Activated CD4-positive, CD25-positive, alpha-beta regulatory T cell (primary cell): ENCODE measurements around the gene SETD1A.

Source experiments
- DNase-seq, 4 experiments: peaks; one replicate each; lab custom pipeline; 2025; lab: John Stamatoyannopoulos, UW

SETD1A gene

DNA sequence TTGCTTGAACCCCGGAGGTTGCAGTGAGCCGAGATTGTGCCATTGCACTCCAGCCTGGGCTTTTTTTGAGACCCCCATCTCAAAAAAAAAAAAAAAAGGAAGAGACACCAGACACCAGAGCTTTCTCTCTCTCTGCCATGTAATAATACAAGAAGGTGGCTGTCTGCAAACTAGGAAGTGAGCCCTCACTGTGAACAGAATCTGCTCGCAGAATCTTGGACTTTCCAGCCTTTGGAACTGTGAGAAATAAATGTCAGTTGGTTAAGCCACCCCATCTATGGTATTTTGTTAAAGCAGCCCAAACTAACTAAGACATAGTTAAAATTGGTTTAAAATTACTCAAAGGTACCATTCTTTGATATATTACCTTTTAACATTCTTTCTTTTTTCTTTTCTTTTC lies 63.0 kb downstream of the SETD1A start:
- no peak for DNase-seq

DNA sequence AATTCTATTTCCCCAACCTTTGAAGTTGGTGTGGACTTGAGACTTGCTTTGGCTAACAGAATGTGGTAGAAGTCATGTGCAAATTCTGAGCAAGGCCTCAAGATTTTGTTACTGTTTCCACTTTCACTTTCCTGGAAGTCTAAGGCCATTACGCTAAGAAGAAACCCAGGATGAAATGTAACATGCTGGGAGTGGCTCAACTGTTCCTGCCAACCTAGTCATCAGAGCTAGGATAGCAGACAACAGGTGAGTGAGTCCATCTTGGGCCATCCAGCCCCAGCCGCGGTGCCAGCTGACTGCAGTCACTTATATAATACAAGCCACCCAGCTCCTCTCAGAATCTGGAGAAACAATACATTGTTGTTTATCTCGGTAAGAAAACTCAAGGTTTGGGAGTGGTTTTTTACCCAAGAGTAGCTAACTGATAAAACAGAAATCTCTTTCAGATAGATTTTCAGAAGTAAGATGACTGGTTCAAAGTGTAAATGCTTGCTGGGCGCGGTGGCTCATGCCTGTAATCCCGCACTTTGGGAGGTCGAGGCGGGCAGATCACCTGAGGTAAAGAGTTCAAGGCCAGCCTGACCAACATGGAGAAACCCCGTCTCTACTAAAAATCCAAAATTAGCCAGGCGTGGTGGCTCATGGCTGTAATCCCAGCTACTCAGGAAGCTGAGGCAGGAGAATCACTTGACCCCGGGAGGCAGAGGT lies 65.1 kb downstream of the SETD1A start:
- no peak for DNase-seq

DNA sequence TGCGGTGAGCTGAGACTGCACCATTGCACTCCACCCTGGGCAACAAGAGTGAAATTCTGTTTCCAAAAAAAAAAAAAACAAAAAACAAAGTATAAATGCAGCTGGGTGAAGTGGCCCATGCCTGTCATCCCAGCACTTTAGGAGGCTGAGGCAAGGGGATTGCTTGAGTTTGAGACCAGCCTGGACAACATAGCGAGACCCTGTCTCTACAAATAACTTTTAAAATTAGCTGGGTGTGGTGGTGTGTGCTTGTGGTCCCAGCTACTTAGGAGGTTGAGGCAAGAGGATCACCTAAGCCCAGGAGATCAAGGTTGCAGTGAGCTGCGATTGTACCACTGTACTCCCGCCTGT lies 65.7 kb downstream of the SETD1A start:
- no peak for DNase-seq

DNA sequence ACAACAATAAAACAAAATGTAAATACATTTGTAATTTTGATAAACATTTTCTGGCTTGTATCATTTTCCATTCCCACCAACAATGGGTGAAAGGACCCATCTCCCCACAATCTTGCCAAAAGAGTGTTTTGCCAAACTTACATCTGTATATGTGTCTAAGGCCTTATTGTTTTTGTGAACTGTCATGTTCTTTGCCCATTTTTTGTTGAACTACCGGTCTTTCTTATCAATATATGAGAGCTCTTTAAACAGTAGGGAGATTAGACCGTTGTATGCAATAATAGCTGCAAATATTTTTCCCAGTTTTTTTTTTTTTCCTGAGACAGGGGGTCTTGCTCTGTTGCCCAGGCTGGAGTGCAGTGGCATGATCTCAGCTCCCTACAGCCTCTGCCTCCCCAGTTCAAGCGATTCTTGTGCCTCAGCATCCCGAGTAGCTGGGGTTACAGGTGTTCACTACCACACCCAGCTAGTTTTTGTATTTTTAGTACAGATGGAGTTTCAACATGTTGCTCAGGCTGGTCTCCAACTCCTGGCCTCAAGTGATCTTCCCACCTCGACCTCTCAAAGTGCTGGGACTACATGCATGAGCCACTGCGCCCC lies 66.2 kb downstream of the SETD1A start:
- no peak for DNase-seq

DNA sequence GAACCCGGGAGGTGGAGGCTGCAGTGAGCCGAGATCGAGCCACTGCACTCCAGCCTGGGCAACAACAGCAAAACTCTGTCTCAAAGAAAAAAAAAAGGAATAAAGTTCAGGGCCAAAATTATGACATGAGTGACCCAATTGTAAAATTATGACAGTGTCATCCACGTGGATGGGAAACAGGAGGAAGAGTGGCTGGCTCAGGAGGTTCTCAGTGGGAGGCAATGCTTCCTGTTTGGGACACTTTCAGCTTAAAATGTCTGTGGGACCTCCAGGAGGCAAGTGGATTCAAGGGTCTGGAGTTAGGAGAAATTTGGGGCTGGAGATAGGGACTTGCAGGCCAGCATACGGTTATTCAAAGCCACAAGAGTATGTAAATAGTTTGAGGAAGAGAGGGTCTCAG lies 67.8 kb downstream of the SETD1A start:
- DNase-seq: no peak

DNA sequence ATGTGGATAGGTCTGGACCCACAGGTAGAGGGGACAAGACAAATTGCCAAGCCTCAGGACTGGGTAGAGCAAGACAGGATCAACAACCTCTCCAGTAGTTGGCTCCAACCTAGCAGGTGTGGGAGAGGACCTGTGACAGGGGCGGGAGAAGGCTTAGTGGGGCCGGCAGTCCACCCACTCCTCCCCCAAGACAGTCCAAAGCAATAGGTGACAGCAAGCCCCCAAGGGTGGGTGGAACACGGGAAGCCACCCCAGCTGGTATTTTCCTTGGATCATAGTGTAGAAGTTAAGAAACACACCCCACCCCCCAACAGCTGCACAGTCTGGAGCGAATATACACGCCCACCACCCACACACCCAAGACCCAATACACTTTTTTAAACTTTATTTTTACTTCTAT lies 71.7 kb downstream of the SETD1A start:
- DNase-seq: no peak

DNA sequence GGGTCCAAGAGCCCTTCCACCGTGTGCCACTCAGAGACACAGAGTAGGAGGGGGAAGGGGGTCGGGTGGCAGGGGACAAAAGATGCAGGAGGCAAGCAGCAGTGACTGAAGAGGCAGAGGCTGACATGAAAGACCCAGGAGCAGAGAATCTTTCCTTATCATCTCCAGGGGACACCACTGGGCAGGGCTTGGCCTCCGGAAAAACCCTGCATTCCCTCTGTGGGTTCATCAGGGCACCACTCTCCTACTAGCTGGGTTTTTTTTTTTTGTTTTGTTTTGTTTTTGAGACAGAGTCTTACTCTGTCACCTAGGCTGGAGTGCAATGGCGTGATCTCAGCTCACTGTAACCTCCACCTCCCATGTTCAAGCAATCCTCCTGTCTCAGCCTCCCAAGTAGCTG lies 73.7 kb downstream of the SETD1A start:
- no peak for DNase-seq

DNA sequence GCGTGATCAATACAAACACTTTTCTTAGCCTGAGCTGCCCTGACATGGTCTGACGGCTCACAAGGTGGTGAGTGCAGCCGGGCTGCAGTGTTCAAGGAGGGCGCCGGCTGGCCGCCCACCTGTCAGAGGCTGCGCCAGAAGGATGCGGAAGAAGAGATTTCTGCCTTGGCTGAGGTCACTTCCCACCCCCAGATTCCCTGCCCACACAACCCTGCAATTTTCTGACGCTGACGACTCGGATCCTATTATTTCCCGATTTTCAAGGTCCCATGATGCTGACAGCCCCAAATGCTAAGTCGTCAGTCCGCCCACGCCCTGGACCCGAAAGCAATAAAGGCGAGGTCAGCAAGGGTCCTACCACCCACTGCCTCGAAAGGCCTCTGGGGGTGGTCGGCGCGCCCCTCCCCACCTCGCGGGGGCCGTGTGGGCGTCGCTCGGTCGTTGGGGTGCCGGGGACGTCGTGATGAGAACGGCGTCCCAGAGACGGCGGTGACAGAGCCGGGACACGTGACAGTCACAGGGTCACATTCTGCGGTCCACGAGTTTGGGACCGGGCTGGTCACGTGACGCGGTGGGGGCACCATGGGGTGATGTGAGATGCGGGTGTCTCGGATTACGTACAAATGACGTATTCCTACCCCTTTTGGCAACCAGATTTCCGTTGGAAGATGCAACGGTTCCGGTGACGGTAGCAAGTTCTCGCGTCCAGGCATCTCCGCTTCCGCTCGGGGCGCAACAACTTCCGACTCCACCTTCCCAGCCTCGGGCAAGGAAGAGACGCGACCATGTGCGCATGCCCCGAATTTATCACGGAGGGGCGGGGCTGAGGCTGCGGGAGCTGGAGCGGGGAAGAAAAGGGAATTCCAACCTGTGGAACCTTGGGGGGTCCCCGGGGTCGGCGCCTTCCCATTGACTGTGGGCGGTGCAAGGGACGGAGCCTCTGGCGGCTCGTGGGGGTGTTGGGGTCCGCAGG lies 75.5 kb downstream of the SETD1A start, which contains the start of gene STX4:
Gene STX4 (plus strand): TSS at position 823 of the 973 bp plus-strand sequence. CDS start 248 bp downstream, outside the sequence.
- peak; percentile 88 to 93 (median 93) for DNase-seq

DNA sequence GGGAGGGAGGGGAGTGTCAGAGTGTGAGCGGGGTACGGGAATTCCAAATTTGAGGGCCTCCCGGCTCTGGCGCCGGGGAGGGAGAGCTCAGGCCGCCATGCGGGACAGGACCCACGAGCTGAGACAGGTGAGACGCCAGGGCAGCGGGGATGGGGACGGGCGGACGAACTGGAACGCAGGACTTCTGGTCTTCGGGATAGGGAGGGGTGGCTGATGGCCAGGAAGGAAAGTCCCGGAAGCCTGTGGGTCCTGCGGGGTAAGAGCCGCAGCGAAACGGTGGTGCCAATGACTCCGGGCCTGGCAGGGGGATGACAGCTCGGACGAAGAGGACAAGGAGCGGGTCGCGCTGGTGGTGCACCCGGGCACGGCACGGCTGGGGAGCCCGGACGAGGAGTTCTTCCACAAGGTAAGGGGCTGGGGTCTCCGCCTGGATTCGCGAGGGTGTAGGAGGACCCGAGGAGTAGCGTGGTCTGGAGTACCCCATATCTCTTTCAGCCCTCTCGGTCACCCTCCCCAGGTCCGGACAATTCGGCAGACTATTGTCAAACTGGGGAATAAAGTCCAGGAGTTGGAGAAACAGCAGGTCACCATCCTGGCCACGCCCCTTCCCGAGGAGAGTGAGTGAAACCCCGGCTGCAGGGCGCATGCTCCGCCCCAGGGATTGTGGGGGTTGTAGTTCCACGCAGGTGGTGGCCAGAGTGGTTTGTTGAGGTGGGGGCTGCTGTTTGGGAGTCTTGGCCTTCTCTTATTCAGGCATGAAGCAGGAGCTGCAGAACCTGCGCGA lies 76.3 kb downstream of the SETD1A start:
- peak; percentile 66 to 76 (median 73) for DNase-seq
